Body of pancreas (tissue), 4 donors: ENCODE data around the gene FAM222A.

Experiments
- POLR2A ChIP-seq, 3 donors: fragments of 450-650 bp; IDR thresholded peaks; one replicate each; pipeline ENCODE4 v1.6.1; 2016; ENCODE audit warnings: antibody characterized with exemption in 3 of 3, mild to moderate bottlenecking in 2 of 3
- TF ChIP-seq, protein P1 (sequence below), 7 experiments: fragments of 450-650 bp in 4 of 7; fragments of 200-600 bp in 3 of 7; sonication (generic) in 3 of 7; IDR thresholded peaks; one replicate each; pipeline ENCODE4 v1.5.1; 2016 to 2019; ENCODE audit warnings: antibody characterized with exemption in 7 of 7

GRCh38 chr12:109783135-109783964, 69.7 kb downstream of the FAM222A start:
- no peak for TF ChIP-seq POLR2A (IDR thresholded peaks at IDR 0.05)
- TF ChIP-seq, protein P1, sequence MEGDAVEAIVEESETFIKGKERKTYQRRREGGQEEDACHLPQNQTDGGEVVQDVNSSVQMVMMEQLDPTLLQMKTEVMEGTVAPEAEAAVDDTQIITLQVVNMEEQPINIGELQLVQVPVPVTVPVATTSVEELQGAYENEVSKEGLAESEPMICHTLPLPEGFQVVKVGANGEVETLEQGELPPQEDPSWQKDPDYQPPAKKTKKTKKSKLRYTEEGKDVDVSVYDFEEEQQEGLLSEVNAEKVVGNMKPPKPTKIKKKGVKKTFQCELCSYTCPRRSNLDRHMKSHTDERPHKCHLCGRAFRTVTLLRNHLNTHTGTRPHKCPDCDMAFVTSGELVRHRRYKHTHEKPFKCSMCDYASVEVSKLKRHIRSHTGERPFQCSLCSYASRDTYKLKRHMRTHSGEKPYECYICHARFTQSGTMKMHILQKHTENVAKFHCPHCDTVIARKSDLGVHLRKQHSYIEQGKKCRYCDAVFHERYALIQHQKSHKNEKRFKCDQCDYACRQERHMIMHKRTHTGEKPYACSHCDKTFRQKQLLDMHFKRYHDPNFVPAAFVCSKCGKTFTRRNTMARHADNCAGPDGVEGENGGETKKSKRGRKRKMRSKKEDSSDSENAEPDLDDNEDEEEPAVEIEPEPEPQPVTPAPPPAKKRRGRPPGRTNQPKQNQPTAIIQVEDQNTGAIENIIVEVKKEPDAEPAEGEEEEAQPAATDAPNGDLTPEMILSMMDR (IDR thresholded peaks at IDR 0.05), result no peak
